MM.1S (cell line): ENCODE results near the gene DAB2IP.

ENCODE experiments used
- DNase-seq: peaks from one replicate; pipeline ENCODE4 v3.0.0-alpha.2; 2015
- H2AFZ ChIP-seq: fragments of 300-600 bp; sonication (generic); 2 replicates; pipeline ENCODE4 v1.6.0; 2016; ENCODE audit warnings: antibody characterized with exemption, low read length
- H3F3A ChIP-seq: fragments of 300-600 bp; sonication (generic); 2 replicates; pipeline ENCODE4 v1.6.1; 2016; ENCODE audit warnings: mild to moderate bottlenecking, antibody characterized with exemption, low read length, moderate library complexity, mixed read lengths; ENCODE audit not compliant: insufficient read depth
- H3K27ac ChIP-seq: fragments of 300-600 bp; sonication (generic); 2 replicates; pipeline ENCODE4 v1.5.1; 2016; ENCODE audit warnings: mild to moderate bottlenecking, low read length
- H3K27me3 ChIP-seq: fragments of 300-600 bp; sonication (generic); replicated peaks from 2 replicates; pipeline ENCODE4 v1.6.0; 2016; ENCODE audit warnings: low read length; ENCODE audit not compliant: insufficient read depth
- H3K36me3 ChIP-seq: fragments of 300-600 bp; sonication (generic); replicated peaks from 2 replicates; pipeline ENCODE4 v1.6.1; 2016; ENCODE audit warnings: mild to moderate bottlenecking, low read length, mixed read lengths; ENCODE audit not compliant: insufficient read depth
- H3K4me1 ChIP-seq: fragments of 300-600 bp; sonication (generic); 2 replicates; pipeline ENCODE4 v1.6.1; 2016; ENCODE audit warnings: low read length, mixed read lengths
- H3K4me2 ChIP-seq: fragments of 300-600 bp; sonication (generic); 2 replicates; pipeline ENCODE4 v1.6.0; 2016; ENCODE audit warnings: low read depth, low read length
- H3K4me3 ChIP-seq: fragments of 300-600 bp; sonication (generic); 2 replicates; pipeline ENCODE4 v1.5.1; 2016; ENCODE audit warnings: low read length, mixed read lengths
- H3K79me2 ChIP-seq: fragments of 300-600 bp; sonication (generic); 2 replicates; pipeline ENCODE4 v1.6.1; 2016; ENCODE audit warnings: mixed run types, low read length, mixed read lengths
- H3K9ac ChIP-seq: fragments of 300-600 bp; sonication (generic); 2 replicates; pipeline ENCODE4 v1.6.1; 2016; ENCODE audit warnings: low read length, mixed read lengths
- H3K9me2 ChIP-seq: fragments of 300-600 bp; sonication (generic); replicated peaks from 2 replicates; pipeline ENCODE4 v1.6.1; 2016; ENCODE audit warnings: mild to moderate bottlenecking, low read length, mixed read lengths; ENCODE audit not compliant: insufficient read depth
- H3K9me3 ChIP-seq: fragments of 300-600 bp; sonication (generic); replicated peaks from 2 replicates; pipeline ENCODE4 v1.6.1; 2016; ENCODE audit warnings: mild to moderate bottlenecking, low read length, mixed read lengths; ENCODE audit not compliant: insufficient read depth
- H4K20me1 ChIP-seq: fragments of 300-600 bp; sonication (generic); 2 replicates; pipeline ENCODE4 v1.6.1; 2016; ENCODE audit warnings: mild to moderate bottlenecking, low read length, moderate library complexity, mixed read lengths; ENCODE audit not compliant: insufficient read depth
- CTCF ChIP-seq: fragments of 300-600 bp; sonication (generic); IDR thresholded peaks from 2 replicates; pipeline ENCODE4 v1.5.1; 2016; ENCODE audit warnings: antibody characterized with exemption, low read length, mixed read lengths
- EZH2 ChIP-seq: fragments of 300-600 bp; sonication (generic); optimal IDR thresholded peaks from 2 replicates; pipeline ENCODE3; 2017; ENCODE audit warnings: low read depth, mild to moderate bottlenecking, antibody characterized with exemption, low read length, mixed read lengths
- EZH2phosphoT487 ChIP-seq: fragments of 300-600 bp; sonication (generic); IDR thresholded peaks from 2 replicates; pipeline ENCODE4 v1.6.1; 2018; ENCODE audit warnings: antibody characterized with exemption, low read length

Gene DAB2IP

GRCh38 chr9:121711281-121711680, 59.8 kb downstream of the DAB2IP start:
- Histone ChIP-seq H3K9ac (no peak overlapping the region), H3K9me2 (no peaks in the 10 kb centered on the region), H3K27ac (no peak overlapping the region), H3K79me2 (no peaks in the 10 kb centered on the region), H3K4me3 (no peak overlapping the region), H3K4me2 (no peak overlapping the region), H3F3A (peaks cover 14% of the 10 kb centered on the region), H3K36me3 (no peaks in the 10 kb centered on the region), H3K27me3 (no peaks in the 10 kb centered on the region), H4K20me1 (no peaks in the 10 kb centered on the region), H3K4me1 (peaks cover 29% of the 10 kb centered on the region), H3K9me3 (no peaks in the 10 kb centered on the region), H2AFZ (no peak overlapping the region)
- TF ChIP-seq EZH2, result no peak
- TF ChIP-seq CTCF, result no peak
- no peak for TF ChIP-seq EZH2phosphoT487
- DNase-seq, result no peak

DNA sequence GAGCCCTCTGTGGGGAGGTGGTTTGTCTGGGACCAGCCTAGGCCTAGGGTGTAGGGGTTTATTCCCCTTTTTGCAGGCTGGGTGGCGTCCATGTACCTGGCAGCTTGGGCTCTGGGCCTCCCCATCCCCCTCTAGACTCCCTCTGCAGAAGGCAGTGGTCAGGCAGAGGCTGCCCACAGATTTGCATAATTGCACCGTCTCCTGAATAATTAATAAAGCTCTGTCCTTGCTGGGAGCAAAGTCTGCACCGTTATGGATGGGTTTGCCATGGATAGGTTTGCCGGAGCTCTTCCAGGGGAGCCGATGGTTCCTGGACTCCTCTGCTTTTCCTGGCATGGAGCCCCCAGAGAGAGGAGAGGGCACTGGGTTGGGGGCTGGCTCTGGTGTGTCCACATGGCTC, 60.4 kb downstream of the DAB2IP start:
- peaks cover 14% of the 10 kb centered on the region for H3F3A ChIP-seq
- H3K9ac ChIP-seq, result no peak overlapping the region
- DNase-seq, result no peak
- H2AFZ ChIP-seq, result no peak overlapping the region
- H3K4me3 ChIP-seq, result no peak overlapping the region
- H3K4me2 ChIP-seq, result no peak overlapping the region
- H3K36me3 ChIP-seq, result no peaks in the 10 kb centered on the region
- TF ChIP-seq EZH2phosphoT487, result no peak
- TF ChIP-seq EZH2, result no peak
- TF ChIP-seq CTCF, result no peak
- H3K4me1 ChIP-seq, result peaks cover 25% of the 10 kb centered on the region
- H3K9me3 ChIP-seq, result no peaks in the 10 kb centered on the region
- H3K9me2 ChIP-seq, result no peaks in the 10 kb centered on the region
- H3K27me3 ChIP-seq, result no peaks in the 10 kb centered on the region
- H4K20me1 ChIP-seq, result no peaks in the 10 kb centered on the region
- H3K79me2 ChIP-seq, result no peaks in the 10 kb centered on the region
- no peak overlapping the region for H3K27ac ChIP-seq

GRCh38 chr9:121713400-121714070, 62.1 kb downstream of the DAB2IP start:
- Histone ChIP-seq H3K4me3 (no peak overlapping the region), H3K27me3 (no peaks in the 10 kb centered on the region), H3K27ac (no peak overlapping the region), H3K9me3 (no peaks in the 10 kb centered on the region), H3K9ac (no peak overlapping the region), H3K36me3 (no peaks in the 10 kb centered on the region), H3K9me2 (no peaks in the 10 kb centered on the region), H3K79me2 (no peaks in the 10 kb centered on the region), H2AFZ (no peak overlapping the region), H3K4me1 (peaks cover 8% of the 10 kb centered on the region), H4K20me1 (no peaks in the 10 kb centered on the region), H3F3A (peaks cover 2% of the 10 kb centered on the region), H3K4me2 (no peak overlapping the region)
- no peak for TF ChIP-seq EZH2phosphoT487
- no peak for TF ChIP-seq CTCF
- TF ChIP-seq EZH2, result no peak
- DNase-seq, result no peak
